Astrocyte (in vitro differentiated cells and primary cell): ENCODE results near the gene PASK.

Source experiments
- CTCF ChIP-seq: IDR thresholded peaks from 2 replicates; pipeline ENCODE4 v1.5.1; 2011; ENCODE audit warnings: low read depth, mild to moderate bottlenecking, inconsistent platforms, low read length, moderate library complexity; ENCODE audit not compliant: insufficient read depth
- EZH2 ChIP-seq: IDR thresholded peaks from 2 replicates; pipeline ENCODE4 v1.6.1; 2012; ENCODE audit warnings: mild to moderate bottlenecking, low read length, inconsistent platforms; ENCODE audit not compliant: insufficient read depth

- no peak for TF ChIP-seq CTCF
- no peak for TF ChIP-seq EZH2
Observed at GRCh38 chr2:241063093-241063551, 86.2 kb downstream of the PASK start.
